Breast epithelium (tissue), 3 donors: ENCODE data around the gene MRPL33.

Source experiments
- POLR2A ChIP-seq: fragments of 450-650 bp; IDR thresholded peaks from one replicate; pipeline ENCODE4 v1.6.1; 2016; ENCODE audit warnings: antibody characterized with exemption, mild to moderate bottlenecking, moderate library complexity
- POLR2AphosphoS5 ChIP-seq, 3 donors: sonication (generic); formaldehyde crosslinking; IDR thresholded peaks; one replicate each; pipeline ENCODE4 v1.6.1; 2017; ENCODE audit warnings: antibody characterized with exemption in 3 of 3
- TF ChIP-seq, protein P1 (sequence below), 3 donors: fragments of 450-650 bp; IDR thresholded peaks; one replicate each; pipeline ENCODE4 v1.5.1; 2016 to 2017; ENCODE audit warnings: antibody characterized with exemption in 3 of 3, mild to moderate bottlenecking in 3 of 3, moderate library complexity in 3 of 3

- TF ChIP-seq POLR2AphosphoS5 (IDR thresholded peaks at IDR 0.05) (no peak), POLR2A (no peak)
- TF ChIP-seq, protein P1, sequence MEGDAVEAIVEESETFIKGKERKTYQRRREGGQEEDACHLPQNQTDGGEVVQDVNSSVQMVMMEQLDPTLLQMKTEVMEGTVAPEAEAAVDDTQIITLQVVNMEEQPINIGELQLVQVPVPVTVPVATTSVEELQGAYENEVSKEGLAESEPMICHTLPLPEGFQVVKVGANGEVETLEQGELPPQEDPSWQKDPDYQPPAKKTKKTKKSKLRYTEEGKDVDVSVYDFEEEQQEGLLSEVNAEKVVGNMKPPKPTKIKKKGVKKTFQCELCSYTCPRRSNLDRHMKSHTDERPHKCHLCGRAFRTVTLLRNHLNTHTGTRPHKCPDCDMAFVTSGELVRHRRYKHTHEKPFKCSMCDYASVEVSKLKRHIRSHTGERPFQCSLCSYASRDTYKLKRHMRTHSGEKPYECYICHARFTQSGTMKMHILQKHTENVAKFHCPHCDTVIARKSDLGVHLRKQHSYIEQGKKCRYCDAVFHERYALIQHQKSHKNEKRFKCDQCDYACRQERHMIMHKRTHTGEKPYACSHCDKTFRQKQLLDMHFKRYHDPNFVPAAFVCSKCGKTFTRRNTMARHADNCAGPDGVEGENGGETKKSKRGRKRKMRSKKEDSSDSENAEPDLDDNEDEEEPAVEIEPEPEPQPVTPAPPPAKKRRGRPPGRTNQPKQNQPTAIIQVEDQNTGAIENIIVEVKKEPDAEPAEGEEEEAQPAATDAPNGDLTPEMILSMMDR (IDR thresholded peaks at IDR 0.05): no peak
Measured at GRCh38 chr2:27727257-27727656, 44.3 kb upstream of the MRPL33 start.
